Spleen (tissue), 7 donors: ENCODE data around the gene TCP11L2.

Experiments
- POLR2A ChIP-seq, 3 donors: fragments of 450-650 bp; IDR thresholded peaks; one replicate each; pipeline ENCODE4 v1.5.1; 2017; ENCODE audit warnings: antibody characterized with exemption in 3 of 3, mild to moderate bottlenecking in 1 of 3
- POLR2AphosphoS5 ChIP-seq, 3 donors: sonication (generic); formaldehyde crosslinking; IDR thresholded peaks; one replicate each; pipeline ENCODE4 v1.5.1; 2017; ENCODE audit warnings: antibody characterized with exemption in 3 of 3
- TF ChIP-seq, protein P1 (sequence below), 11 experiments: fragments of 200-600 bp in 7 of 11; fragments of 450-650 bp in 4 of 11; sonication (generic) in 4 of 11; IDR thresholded peaks in 8 of 11; conservative IDR thresholded peaks in 3 of 11; 1 replicate in 7 of 11; 2 replicates in 4 of 11; pipeline versions ENCODE4 v1.4.0 to v1.8.0; 2016 to 2021; ENCODE audit warnings: antibody characterized with exemption in 11 of 11, inconsistent platforms in 4 of 11, mild to moderate bottlenecking in 1 of 11
- donor health status: DM: no; HTN: no; CAD: no; lungs with moderate emphysema.
- donor health status: DM: no; HTN: no; CAD: no.
- donor health status: DM: no; HTN: no; CAD: no.

DNA sequence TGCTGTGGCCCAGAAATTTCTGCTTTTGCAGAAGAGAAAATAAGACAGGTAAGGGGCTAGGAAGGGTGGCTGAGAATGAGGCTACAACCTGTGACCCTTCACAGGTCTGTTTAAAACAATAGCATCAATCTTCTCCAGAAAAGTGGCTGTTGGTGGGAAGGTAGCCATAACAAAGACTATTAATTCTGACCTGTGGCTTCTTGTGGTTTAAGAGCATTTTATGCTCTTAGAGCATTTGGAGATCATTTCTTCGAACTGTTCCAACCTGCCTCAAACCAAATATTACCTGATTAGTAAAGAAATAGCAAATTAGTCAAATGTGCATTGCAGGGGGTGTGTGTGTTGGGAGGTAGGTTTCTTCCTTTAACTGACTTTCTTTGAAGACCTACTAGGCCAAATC lies 15.2 kb upstream of the TCP11L2 start:
- TF ChIP-seq, protein P1, sequence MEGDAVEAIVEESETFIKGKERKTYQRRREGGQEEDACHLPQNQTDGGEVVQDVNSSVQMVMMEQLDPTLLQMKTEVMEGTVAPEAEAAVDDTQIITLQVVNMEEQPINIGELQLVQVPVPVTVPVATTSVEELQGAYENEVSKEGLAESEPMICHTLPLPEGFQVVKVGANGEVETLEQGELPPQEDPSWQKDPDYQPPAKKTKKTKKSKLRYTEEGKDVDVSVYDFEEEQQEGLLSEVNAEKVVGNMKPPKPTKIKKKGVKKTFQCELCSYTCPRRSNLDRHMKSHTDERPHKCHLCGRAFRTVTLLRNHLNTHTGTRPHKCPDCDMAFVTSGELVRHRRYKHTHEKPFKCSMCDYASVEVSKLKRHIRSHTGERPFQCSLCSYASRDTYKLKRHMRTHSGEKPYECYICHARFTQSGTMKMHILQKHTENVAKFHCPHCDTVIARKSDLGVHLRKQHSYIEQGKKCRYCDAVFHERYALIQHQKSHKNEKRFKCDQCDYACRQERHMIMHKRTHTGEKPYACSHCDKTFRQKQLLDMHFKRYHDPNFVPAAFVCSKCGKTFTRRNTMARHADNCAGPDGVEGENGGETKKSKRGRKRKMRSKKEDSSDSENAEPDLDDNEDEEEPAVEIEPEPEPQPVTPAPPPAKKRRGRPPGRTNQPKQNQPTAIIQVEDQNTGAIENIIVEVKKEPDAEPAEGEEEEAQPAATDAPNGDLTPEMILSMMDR (IDR thresholded peaks at IDR 0.05 in 8 of 11, conservative IDR thresholded peaks at IDR 0.05 in 3 of 11), result no peak
- TF ChIP-seq POLR2AphosphoS5 (IDR thresholded peaks at IDR 0.05), result no peak
- TF ChIP-seq POLR2A (IDR thresholded peaks at IDR 0.05), result no peak
